SK-N-SH (cell line): ENCODE results near the gene DLEC1. TPM values are rescaled to one million over a fixed set of nuclear protein-coding genes. Genes with fewer than 3 reads are reported as not detected.

Experiments used
- CTCF ChIA-PET: fragments of 300-600, 350-600 bp; formaldehyde crosslinking; extraction: SDS; loops from one replicate; lab custom pipeline; 2021; lab: Yijun Ruan, JAX
- POLR2A ChIA-PET: fragments of 350-600 bp; sonication (Branson Sonifier 250); formaldehyde crosslinking; extraction: SDS; loops from one replicate; lab custom pipeline; 2020; ENCODE audit warnings: antibody characterized with exemption, inconsistent platforms; lab: Yijun Ruan, JAX
- DNase-seq: peaks from one replicate; pipeline ENCODE4 v3.0.0; 2012
- H2AFZ ChIP-seq: fragments of 200-600 bp; sonication (generic); 2 replicates; pipeline ENCODE4 v1.8.1; 2016; ENCODE audit warnings: antibody characterized with exemption, mild to moderate bottlenecking, low read depth
- H3F3A ChIP-seq: fragments of 200-600 bp; sonication (generic); replicated peaks from 2 replicates; pipeline ENCODE3; 2016; ENCODE audit warnings: antibody characterized with exemption, mild to moderate bottlenecking; ENCODE audit not compliant: insufficient read depth
- H3K27ac ChIP-seq, 2 experiments: fragments of 200-500 bp in 1 of 2; fragments of 200-600 bp in 1 of 2; sonication (Bioruptor generic) in 1 of 2; sonication (generic), shearing (Covaris generic) in 1 of 2; 2 replicates each; pipeline versions ENCODE4 v1.5.1 to v1.6.1; 2014 to 2016; ENCODE audit warnings: low read depth in 2 of 2, inconsistent platforms in 1 of 2, low read length in 1 of 2, mild to moderate bottlenecking in 1 of 2, mixed read lengths in 1 of 2
- H3K27me3 ChIP-seq: fragments of 200-600 bp; sonication (generic), shearing (Covaris generic); 2 replicates; pipeline ENCODE4 v1.6.1; 2016; ENCODE audit warnings: mixed run types; ENCODE audit not compliant: insufficient read depth
- H3K36me3 ChIP-seq, 2 experiments: fragments of 200-500 bp in 1 of 2; fragments of 200-600 bp in 1 of 2; sonication (Bioruptor generic) in 1 of 2; sonication (generic) in 1 of 2; replicated peaks in 1 of 2; 2 replicates each; pipeline versions ENCODE3 to v1.5.1; 2014 to 2016; ENCODE audit warnings: low read length in 1 of 2, mild to moderate bottlenecking in 1 of 2; ENCODE audit not compliant: insufficient read depth in 2 of 2, control insufficient read depth in 1 of 2
- H3K4me1 ChIP-seq, 2 experiments: fragments of 200-500 bp in 1 of 2; fragments of 200-600 bp in 1 of 2; sonication (Bioruptor generic) in 1 of 2; sonication (generic), shearing (Covaris generic) in 1 of 2; 2 replicates each; pipeline versions ENCODE4 v1.5.1 to v1.6.1; 2014 to 2016; ENCODE audit warnings: low read depth in 1 of 2, low read length in 1 of 2, mixed run types in 1 of 2; ENCODE audit not compliant: insufficient read depth in 2 of 2, control insufficient read depth in 1 of 2
- H3K4me2 ChIP-seq: fragments of 200-600 bp; sonication (generic), shearing (Covaris generic); 2 replicates; pipeline ENCODE4 v1.6.1; 2017; ENCODE audit warnings: mixed run types
- H3K4me3 ChIP-seq, 2 experiments: fragments of 200-500 bp in 1 of 2; fragments of 200-600 bp in 1 of 2; sonication (Bioruptor generic) in 1 of 2; sonication (generic), shearing (Covaris generic) in 1 of 2; 2 replicates each; pipeline versions ENCODE4 v1.5.1 to v1.8.1; 2014 to 2016; ENCODE audit warnings: low read depth in 2 of 2, inconsistent platforms in 1 of 2, low read length in 1 of 2, mild to moderate bottlenecking in 1 of 2, mixed read lengths in 1 of 2, moderate library complexity in 1 of 2
- H3K79me2 ChIP-seq: fragments of 200-600 bp; sonication (generic); 2 replicates; pipeline ENCODE4 v1.8.1; 2017; ENCODE audit warnings: mild to moderate bottlenecking; ENCODE audit not compliant: insufficient read depth
- H3K9ac ChIP-seq: fragments of 200-600 bp; sonication (generic); 2 replicates; pipeline ENCODE4 v1.6.1; 2017; ENCODE audit warnings: mixed run types
- H3K9me2 ChIP-seq: fragments of 200-600 bp; sonication (generic); 2 replicates; pipeline ENCODE4 v1.6.1; 2017; ENCODE audit warnings: mixed run types
- H3K9me3 ChIP-seq: fragments of 200-600 bp; sonication (generic); 2 replicates; pipeline ENCODE4 v1.6.1; 2017; ENCODE audit warnings: mixed run types, mild to moderate bottlenecking, moderate library complexity
- H4K20me1 ChIP-seq: fragments of 200-600 bp; sonication (generic); 2 replicates; pipeline ENCODE4 v1.6.1; 2017; ENCODE audit warnings: mild to moderate bottlenecking, mixed run types; ENCODE audit not compliant: insufficient read depth
- CHD2 ChIP-seq: fragments of 150-350 bp; IDR thresholded peaks from 2 replicates; pipeline ENCODE4 v1.6.1; 2018; ENCODE audit warnings: low read length; ENCODE audit not compliant: partially characterized antibody
- ELF1 ChIP-seq: IDR thresholded peaks from 2 replicates; pipeline ENCODE4 v1.4.0; 2012
- EP300 ChIP-seq, 2 experiments: IDR thresholded peaks; 2 replicates each; pipeline versions ENCODE4 v1.4.0 to v1.6.1; 2012; ENCODE audit warnings: borderline replicate concordance in 1 of 2, low read depth in 1 of 2, low read length in 1 of 2
- EZH2phosphoT487 ChIP-seq: fragments of 200-600 bp; sonication (generic); IDR thresholded peaks from 2 replicates; pipeline ENCODE4 v1.6.1; 2017; ENCODE audit warnings: low read depth, mixed run types, mild to moderate bottlenecking, antibody characterized with exemption, moderate library complexity, borderline replicate concordance
- FOXM1 ChIP-seq: IDR thresholded peaks from 2 replicates; pipeline ENCODE4 v1.4.0; 2012; ENCODE audit warnings: low read depth, mild to moderate bottlenecking
- GABPA ChIP-seq: IDR thresholded peaks from 2 replicates; pipeline ENCODE4 v1.4.0; 2012; ENCODE audit warnings: low read depth, mild to moderate bottlenecking
- IRF3 ChIP-seq: fragments of 150-350 bp; IDR thresholded peaks from 2 replicates; pipeline ENCODE4 v1.6.1; 2016; ENCODE audit warnings: mild to moderate bottlenecking, low read depth, low read length
- JUND ChIP-seq: IDR thresholded peaks from 2 replicates; pipeline ENCODE4 v1.4.0; 2012
- MEF2A ChIP-seq: IDR thresholded peaks from 2 replicates; pipeline ENCODE4 v1.4.0; 2012; ENCODE audit warnings: low read depth, borderline replicate concordance
- NRF1 ChIP-seq: IDR thresholded peaks from 2 replicates; pipeline ENCODE4 v1.6.1; 2012; ENCODE audit warnings: low read depth, mild to moderate bottlenecking, low read length
- PBX3 ChIP-seq: IDR thresholded peaks from 2 replicates; pipeline ENCODE4; 2012
- POLR2AphosphoS5 ChIP-seq: IDR thresholded peaks from 2 replicates; pipeline ENCODE4 v1.6.1; 2012; ENCODE audit warnings: low read depth, low read length
- RXRA ChIP-seq: IDR thresholded peaks from 2 replicates; pipeline ENCODE4 v1.4.0; 2012; ENCODE audit warnings: low read depth, mild to moderate bottlenecking, borderline replicate concordance
- SIN3A ChIP-seq: IDR thresholded peaks from 2 replicates; pipeline ENCODE4 v1.6.1; 2012; ENCODE audit warnings: low read depth, mild to moderate bottlenecking, low read length, moderate library complexity, borderline replicate concordance
- WGBS: methylation state at CpG from one replicate; pipeline ENCODE4 v1.1.6; 2017; ENCODE audit warnings: low lambda C conversion rate; 5-methylcytosine and 5-hydroxymethylcytosine counted together
- polyA plus RNA-seq, 3 experiments: library from polyadenylated mRNA; depleted of rRNA; stranded (reverse); fragments of >200 nt; gene quantifications; 2 replicates each; pipeline ENCODE4 v1.2.3, GENCODE V29; 2012
- TF ChIP-seq, protein P1 (sequence below): IDR thresholded peaks from 2 replicates; pipeline ENCODE4 v1.4.0; 2012; ENCODE audit warnings: low read depth
- TF ChIP-seq, protein P2 (sequence below): fragments of 200-600 bp; sonication (generic); IDR thresholded peaks from 2 replicates; pipeline ENCODE4 v1.6.1; 2017; ENCODE audit warnings: antibody characterized with exemption, mild to moderate bottlenecking, moderate library complexity

The DLEC1 gene
- polyA plus RNA-seq, 1 of the 3 experiments (the other 2 are of a cell fraction) = 0.02 TPM

- peaks cover 26 to 67% of the 10 kb centered on the region in 2 experiments for H3K36me3 ChIP-seq
- no peaks in the 10 kb centered on the region for H3K79me2 ChIP-seq
- WGBS = 93% methylated on average over 7 of the region's 7 CpGs
- no peaks in the 10 kb centered on the region for H3F3A ChIP-seq
- ChIA-PET POLR2A (no interaction called here), CTCF (no interaction called here)
- H4K20me1 ChIP-seq = no peaks in the 10 kb centered on the region
- no peak overlapping the region for H3K4me2 ChIP-seq
- H3K4me3 ChIP-seq = no peak overlapping the region
- H3K9me3 ChIP-seq = no peaks in the 10 kb centered on the region
- H3K27ac ChIP-seq = no peak overlapping the region
- H3K27me3 ChIP-seq = no peaks in the 10 kb centered on the region
- no peak for TF ChIP-seq SIN3A
- TF ChIP-seq CHD2 = no peak
- TF ChIP-seq GABPA = no peak
- TF ChIP-seq FOXM1 = no peak
- TF ChIP-seq EP300 (IDR thresholded peaks at IDR 0.05; ENCODE audit: borderline replicate concordance in 1 of 2, low read depth in 1 of 2, low read length in 1 of 2) = no peak
- no peak for TF ChIP-seq PBX3
- TF ChIP-seq MEF2A = no peak
- no peak for TF ChIP-seq RXRA
- TF ChIP-seq NRF1 = no peak
- TF ChIP-seq JUND = no peak
- TF ChIP-seq POLR2AphosphoS5 = no peak
- TF ChIP-seq EZH2phosphoT487 = no peak
- TF ChIP-seq, protein P1, sequence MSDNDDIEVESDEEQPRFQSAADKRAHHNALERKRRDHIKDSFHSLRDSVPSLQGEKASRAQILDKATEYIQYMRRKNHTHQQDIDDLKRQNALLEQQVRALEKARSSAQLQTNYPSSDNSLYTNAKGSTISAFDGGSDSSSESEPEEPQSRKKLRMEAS = no peak
- TF ChIP-seq IRF3 = no peak
- TF ChIP-seq ELF1 = no peak
- TF ChIP-seq, protein P2, sequence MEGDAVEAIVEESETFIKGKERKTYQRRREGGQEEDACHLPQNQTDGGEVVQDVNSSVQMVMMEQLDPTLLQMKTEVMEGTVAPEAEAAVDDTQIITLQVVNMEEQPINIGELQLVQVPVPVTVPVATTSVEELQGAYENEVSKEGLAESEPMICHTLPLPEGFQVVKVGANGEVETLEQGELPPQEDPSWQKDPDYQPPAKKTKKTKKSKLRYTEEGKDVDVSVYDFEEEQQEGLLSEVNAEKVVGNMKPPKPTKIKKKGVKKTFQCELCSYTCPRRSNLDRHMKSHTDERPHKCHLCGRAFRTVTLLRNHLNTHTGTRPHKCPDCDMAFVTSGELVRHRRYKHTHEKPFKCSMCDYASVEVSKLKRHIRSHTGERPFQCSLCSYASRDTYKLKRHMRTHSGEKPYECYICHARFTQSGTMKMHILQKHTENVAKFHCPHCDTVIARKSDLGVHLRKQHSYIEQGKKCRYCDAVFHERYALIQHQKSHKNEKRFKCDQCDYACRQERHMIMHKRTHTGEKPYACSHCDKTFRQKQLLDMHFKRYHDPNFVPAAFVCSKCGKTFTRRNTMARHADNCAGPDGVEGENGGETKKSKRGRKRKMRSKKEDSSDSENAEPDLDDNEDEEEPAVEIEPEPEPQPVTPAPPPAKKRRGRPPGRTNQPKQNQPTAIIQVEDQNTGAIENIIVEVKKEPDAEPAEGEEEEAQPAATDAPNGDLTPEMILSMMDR = no peak
- no peak overlapping the region for H2AFZ ChIP-seq
- H3K9me2 ChIP-seq = no peaks in the 10 kb centered on the region
- no peak overlapping the region for H3K9ac ChIP-seq
- no peak for DNase-seq
- no peaks in the 10 kb centered on the region for H3K4me1 ChIP-seq
These were observed 85.5 kb downstream of the DLEC1 start for GRCh38 chr3:38124324-38125122.
